ENCODE results near the gene MISP. TPM values are rescaled to one million over a fixed set of nuclear protein-coding genes. Genes with fewer than 3 reads are reported as not detected.

The MISP gene
- total and polyA plus RNA-seq, 2 of the 13 experiments (the other 11 are each of a cell fraction or from before 2014, with no cell fraction given) = 0.67 to 1.3 TPM

DNA sequence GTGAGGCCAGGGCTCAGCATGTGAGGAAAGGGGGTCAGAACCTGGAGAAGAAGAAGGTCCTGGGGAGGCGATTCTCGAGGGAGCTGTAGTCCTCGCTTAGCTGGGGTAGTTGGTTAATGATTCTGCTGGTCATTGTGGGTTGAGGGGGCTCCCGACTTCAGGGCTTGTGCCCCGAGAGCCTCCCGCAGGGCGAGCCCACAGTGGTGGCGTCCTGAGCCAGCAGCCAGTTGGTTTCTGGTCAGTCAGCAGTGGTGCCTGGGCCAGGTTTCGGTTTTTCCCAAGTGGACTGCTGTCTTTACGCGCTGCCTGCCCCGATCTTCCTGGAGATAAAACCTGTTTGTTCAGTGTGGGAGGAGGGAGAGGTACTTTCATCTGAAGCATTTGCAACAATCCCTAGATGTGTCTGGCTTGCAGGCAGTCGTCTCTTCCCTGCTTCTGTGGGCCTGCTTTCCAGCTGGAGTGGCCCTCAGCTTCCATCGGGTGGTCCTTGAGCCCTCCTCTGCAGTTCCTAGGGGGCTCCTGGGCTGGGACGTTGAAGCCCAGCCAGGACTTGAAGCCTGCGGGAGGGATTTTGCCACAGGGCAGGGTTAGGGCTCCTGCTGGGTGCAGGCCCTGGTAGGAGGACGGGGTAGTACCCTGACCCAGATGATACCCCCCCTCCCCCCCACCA lies 49.6 kb downstream of the MISP start (continued):
- TF ChIP-seq, protein P1, sequence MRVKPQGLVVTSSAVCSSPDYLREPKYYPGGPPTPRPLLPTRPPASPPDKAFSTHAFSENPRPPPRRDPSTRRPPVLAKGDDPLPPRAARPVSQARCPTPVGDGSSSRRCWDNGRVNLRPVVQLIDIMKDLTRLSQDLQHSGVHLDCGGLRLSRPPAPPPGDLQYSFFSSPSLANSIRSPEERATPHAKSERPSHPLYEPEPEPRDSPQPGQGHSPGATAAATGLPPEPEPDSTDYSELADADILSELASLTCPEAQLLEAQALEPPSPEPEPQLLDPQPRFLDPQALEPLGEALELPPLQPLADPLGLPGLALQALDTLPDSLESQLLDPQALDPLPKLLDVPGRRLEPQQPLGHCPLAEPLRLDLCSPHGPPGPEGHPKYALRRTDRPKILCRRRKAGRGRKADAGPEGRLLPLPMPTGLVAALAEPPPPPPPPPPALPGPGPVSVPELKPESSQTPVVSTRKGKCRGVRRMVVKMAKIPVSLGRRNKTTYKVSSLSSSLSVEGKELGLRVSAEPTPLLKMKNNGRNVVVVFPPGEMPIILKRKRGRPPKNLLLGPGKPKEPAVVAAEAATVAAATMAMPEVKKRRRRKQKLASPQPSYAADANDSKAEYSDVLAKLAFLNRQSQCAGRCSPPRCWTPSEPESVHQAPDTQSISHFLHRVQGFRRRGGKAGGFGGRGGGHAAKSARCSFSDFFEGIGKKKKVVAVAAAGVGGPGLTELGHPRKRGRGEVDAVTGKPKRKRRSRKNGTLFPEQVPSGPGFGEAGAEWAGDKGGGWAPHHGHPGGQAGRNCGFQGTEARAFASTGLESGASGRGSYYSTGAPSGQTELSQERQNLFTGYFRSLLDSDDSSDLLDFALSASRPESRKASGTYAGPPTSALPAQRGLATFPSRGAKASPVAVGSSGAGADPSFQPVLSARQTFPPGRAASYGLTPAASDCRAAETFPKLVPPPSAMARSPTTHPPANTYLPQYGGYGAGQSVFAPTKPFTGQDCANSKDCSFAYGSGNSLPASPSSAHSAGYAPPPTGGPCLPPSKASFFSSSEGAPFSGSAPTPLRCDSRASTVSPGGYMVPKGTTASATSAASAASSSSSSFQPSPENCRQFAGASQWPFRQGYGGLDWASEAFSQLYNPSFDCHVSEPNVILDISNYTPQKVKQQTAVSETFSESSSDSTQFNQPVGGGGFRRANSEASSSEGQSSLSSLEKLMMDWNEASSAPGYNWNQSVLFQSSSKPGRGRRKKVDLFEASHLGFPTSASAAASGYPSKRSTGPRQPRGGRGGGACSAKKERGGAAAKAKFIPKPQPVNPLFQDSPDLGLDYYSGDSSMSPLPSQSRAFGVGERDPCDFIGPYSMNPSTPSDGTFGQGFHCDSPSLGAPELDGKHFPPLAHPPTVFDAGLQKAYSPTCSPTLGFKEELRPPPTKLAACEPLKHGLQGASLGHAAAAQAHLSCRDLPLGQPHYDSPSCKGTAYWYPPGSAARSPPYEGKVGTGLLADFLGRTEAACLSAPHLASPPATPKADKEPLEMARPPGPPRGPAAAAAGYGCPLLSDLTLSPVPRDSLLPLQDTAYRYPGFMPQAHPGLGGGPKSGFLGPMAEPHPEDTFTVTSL (CRISPR knock-in tag; IDR thresholded peaks at IDR 0.05; ENCODE audit: borderline replicate concordance) = no peak
- TF ChIP-seq ZFP36 (IDR thresholded peaks at IDR 0.05; ENCODE audit: borderline replicate concordance, low read depth, low read length, partially characterized antibody) (no peak), RORA (CRISPR knock-in tag; IDR thresholded peaks at IDR 0.05) (no peak), ZNF660 (CRISPR knock-in tag; IDR thresholded peaks at IDR 0.05; ENCODE audit: borderline replicate concordance, low read depth) (no peak), ZMYM4 (CRISPR knock-in tag; IDR thresholded peaks at IDR 0.05) (no peak), SIX4 (CRISPR knock-in tag; IDR thresholded peaks at IDR 0.05) (no peak), SSRP1 (CRISPR knock-in tag; IDR thresholded peaks at IDR 0.05) (no peak), SMYD3 (CRISPR knock-in tag; IDR thresholded peaks at IDR 0.05) (no peak), ZNF619 (CRISPR knock-in tag; IDR thresholded peaks at IDR 0.05) (no peak), HNRNPUL1 (IDR thresholded peaks at IDR 0.05; ENCODE audit: low read depth, low read length) (no peak), MYC (CRISPR knock-in tag; IDR thresholded peaks at IDR 0.05; ENCODE audit: borderline replicate concordance) (no peak), ZNF598 (CRISPR knock-in tag; IDR thresholded peaks at IDR 0.05; ENCODE audit: borderline replicate concordance) (no peak)
- TF ChIP-seq, protein P2, sequence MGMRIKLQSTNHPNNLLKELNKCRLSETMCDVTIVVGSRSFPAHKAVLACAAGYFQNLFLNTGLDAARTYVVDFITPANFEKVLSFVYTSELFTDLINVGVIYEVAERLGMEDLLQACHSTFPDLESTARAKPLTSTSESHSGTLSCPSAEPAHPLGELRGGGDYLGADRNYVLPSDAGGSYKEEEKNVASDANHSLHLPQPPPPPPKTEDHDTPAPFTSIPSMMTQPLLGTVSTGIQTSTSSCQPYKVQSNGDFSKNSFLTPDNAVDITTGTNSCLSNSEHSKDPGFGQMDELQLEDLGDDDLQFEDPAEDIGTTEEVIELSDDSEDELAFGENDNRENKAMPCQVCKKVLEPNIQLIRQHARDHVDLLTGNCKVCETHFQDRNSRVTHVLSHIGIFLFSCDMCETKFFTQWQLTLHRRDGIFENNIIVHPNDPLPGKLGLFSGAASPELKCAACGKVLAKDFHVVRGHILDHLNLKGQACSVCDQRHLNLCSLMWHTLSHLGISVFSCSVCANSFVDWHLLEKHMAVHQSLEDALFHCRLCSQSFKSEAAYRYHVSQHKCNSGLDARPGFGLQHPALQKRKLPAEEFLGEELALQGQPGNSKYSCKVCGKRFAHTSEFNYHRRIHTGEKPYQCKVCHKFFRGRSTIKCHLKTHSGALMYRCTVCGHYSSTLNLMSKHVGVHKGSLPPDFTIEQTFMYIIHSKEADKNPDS (CRISPR knock-in tag; IDR thresholded peaks at IDR 0.05) = no peak
- TF ChIP-seq, protein P3, sequence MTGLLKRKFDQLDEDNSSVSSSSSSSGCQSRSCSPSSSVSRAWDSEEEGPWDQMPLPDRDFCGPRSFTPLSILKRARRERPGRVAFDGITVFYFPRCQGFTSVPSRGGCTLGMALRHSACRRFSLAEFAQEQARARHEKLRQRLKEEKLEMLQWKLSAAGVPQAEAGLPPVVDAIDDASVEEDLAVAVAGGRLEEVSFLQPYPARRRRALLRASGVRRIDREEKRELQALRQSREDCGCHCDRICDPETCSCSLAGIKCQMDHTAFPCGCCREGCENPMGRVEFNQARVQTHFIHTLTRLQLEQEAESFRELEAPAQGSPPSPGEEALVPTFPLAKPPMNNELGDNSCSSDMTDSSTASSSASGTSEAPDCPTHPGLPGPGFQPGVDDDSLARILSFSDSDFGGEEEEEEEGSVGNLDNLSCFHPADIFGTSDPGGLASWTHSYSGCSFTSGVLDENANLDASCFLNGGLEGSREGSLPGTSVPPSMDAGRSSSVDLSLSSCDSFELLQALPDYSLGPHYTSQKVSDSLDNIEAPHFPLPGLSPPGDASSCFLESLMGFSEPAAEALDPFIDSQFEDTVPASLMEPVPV (CRISPR knock-in tag; IDR thresholded peaks at IDR 0.05) = no peak
- TF ChIP-seq, protein P4, sequence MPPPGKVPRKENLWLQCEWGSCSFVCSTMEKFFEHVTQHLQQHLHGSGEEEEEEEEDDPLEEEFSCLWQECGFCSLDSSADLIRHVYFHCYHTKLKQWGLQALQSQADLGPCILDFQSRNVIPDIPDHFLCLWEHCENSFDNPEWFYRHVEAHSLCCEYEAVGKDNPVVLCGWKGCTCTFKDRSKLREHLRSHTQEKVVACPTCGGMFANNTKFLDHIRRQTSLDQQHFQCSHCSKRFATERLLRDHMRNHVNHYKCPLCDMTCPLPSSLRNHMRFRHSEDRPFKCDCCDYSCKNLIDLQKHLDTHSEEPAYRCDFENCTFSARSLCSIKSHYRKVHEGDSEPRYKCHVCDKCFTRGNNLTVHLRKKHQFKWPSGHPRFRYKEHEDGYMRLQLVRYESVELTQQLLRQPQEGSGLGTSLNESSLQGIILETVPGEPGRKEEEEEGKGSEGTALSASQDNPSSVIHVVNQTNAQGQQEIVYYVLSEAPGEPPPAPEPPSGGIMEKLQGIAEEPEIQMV (CRISPR knock-in tag; IDR thresholded peaks at IDR 0.05; ENCODE audit: low read depth) = no peak

All from HepG2 (cell line).